Measurements from ENCODE around the gene ACKR3. TPM values are rescaled to one million over a fixed set of nuclear protein-coding genes. Genes with fewer than 3 reads are reported as not detected.

ACKR3 gene
- total and polyA plus RNA-seq, 3 donors from 2014 or later, result 22.8 to 52.8 (median 35.5) TPM

DNA sequence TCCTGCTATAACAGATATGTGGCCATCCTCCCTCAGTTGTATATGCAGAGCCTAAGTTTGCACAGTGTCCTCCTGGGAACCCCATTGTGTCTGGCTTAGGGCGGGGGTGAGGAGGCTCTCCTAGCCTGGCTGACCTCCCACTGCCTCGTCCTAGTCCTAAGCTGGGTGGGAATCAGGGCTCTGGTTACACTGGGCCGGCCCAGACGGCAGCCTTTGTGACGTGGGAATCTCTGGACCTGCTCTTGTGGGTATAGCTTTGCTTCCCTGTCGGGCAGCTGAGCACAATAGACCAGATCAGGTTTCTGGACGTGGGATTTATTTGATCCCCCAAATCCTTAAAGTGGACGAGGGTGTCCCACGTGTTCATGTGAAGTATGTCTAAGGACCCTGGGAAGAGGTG is 2.9 kb downstream of the ACKR3 start:
- no peaks in the 10 kb centered on the region for H3K9me3 ChIP-seq
- peak; percentile 28 for DNase-seq
- TF ChIP-seq POLR2A (IDR thresholded peaks at IDR 0.05) (no peak), CTCF (IDR thresholded peaks at IDR 0.05) (no peak)
- H3K27ac ChIP-seq, result peak overlapping the region in 1 of 2 donors; percentile 53
- no peak overlapping the region for H3K4me3 ChIP-seq
- peaks cover 36% of the 10 kb centered on the region for H3K4me1 ChIP-seq
- 48 to 70% methylated on average over 8 to 9 of the region's 9 CpGs for WGBS, 2 donors
- H3K36me3 ChIP-seq (ENCODE audit: low read depth, missing control alignments), result no peaks in the 10 kb centered on the region
- intact Hi-C loops (cut with DNase I; ENCODE audit: low total_unique reads), result no loop called here
- no peaks in the 10 kb centered on the region for H3K27me3 ChIP-seq

DNA sequence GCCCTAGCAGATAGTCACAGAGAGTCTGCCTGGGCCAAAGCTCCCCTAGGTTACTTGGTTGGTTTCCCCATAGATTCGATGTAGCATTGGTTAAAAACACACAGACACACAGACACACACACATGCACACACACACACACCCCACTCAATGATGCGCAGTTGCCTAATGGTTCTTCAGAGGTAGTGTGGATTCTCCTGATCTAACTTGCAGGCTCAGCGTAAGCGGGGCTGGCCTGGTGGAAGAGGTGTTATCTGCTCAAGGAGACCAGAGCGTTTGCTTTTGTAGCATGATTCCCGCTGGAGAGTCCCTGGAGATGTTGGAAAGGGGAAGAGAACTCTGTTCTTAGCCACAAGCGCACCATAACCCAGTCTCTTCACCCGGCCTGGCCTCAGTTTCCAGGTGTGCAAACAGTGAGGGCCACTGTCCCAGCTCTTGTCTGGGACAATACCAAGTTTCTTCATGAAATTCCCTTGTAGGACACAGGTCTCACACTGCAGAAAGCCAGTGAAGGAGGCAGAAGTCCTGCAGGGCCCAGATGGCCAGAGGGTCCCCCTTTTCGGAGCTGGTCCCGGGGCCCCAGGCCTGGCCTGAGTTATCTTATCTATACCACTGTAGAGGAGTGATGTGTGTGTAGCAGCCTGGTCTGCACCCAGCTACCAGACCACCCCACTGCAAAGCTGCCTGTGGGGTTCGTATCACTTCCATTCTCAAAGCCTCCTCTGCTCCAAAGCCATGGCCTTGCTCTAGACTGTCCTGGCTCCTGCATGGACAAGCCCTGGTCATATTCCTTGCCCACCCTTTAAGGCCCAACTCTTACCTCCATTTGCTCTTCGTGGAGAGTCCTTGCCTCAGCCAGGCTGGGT is 3.7 kb downstream of the ACKR3 start:
- intact Hi-C loops (cut with DNase I; ENCODE audit: low total_unique reads), result no loop called here
- no peaks in the 10 kb centered on the region for H3K27me3 ChIP-seq
- no peaks in the 10 kb centered on the region for H3K36me3 ChIP-seq (ENCODE audit: low read depth, missing control alignments)
- no peaks in the 10 kb centered on the region for H3K9me3 ChIP-seq
- no peak for DNase-seq
- WGBS, 2 donors, result 83 to 88% methylated on average over 12 of the region's 12 CpGs
- no peak overlapping the region for H3K4me3 ChIP-seq
- no peak overlapping the region for H3K27ac ChIP-seq
- H3K4me1 ChIP-seq, result peaks cover 35% of the 10 kb centered on the region
- no peak for TF ChIP-seq CTCF (IDR thresholded peaks at IDR 0.05)
- TF ChIP-seq POLR2A (IDR thresholded peaks at IDR 0.05), result no peak

DNA sequence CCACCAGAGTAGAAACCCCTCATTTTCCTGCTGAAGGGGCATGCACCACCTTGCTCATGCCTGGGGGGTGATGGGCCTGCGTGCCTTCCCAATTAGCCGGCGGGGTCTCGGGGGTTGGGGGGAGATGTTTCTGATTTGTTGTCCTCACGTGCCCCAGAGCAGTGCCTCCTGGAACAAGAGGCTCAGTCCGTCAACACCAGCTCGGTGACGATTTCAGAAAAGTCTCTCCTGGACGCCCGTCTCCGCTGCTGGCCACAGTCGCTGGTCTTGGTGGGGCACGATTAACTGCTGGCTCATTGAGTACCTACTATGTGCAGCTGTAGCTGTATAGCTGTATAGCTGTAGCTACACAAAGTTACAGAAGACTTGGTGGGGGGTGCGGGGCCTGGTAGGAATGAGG is 4.4 kb downstream of the ACKR3 start:
- Histone ChIP-seq H3K27ac (no peak overlapping the region), H3K4me3 (no peak overlapping the region), H3K9me3 (no peaks in the 10 kb centered on the region), H3K4me1 (peaks cover 29% of the 10 kb centered on the region), H3K36me3 (ENCODE audit: low read depth, missing control alignments) (no peaks in the 10 kb centered on the region), H3K27me3 (no peaks in the 10 kb centered on the region)
- WGBS, 2 donors, result 94 to 95% methylated on average over 10 to 14 of the region's 14 CpGs
- DNase-seq, result no peak
- TF ChIP-seq CTCF (IDR thresholded peaks at IDR 0.05) (no peak), POLR2A (IDR thresholded peaks at IDR 0.05) (no peak)
- intact Hi-C loops (cut with DNase I; ENCODE audit: low total_unique reads), result no loop called here

GRCh38 chr2:236574424-236575145 is 5.0 kb downstream of the ACKR3 start:
- TF ChIP-seq POLR2A (IDR thresholded peaks at IDR 0.05) (no peak), CTCF (IDR thresholded peaks at IDR 0.05) (no peak)
- intact Hi-C loops (cut with DNase I; ENCODE audit: low total_unique reads), result no loop called here
- Histone ChIP-seq H3K4me3 (no peak overlapping the region), H3K4me1 (peaks cover 25% of the 10 kb centered on the region), H3K27ac (no peak overlapping the region), H3K27me3 (no peaks in the 10 kb centered on the region), H3K9me3 (no peaks in the 10 kb centered on the region), H3K36me3 (ENCODE audit: low read depth, missing control alignments) (no peaks in the 10 kb centered on the region)
- WGBS, 2 donors, result 78 to 82% methylated on average over 17 to 18 of the region's 18 CpGs
- no peak for DNase-seq

Data from testis (tissue), 3 donors.